ENCODE data around the gene ANKRD7.

Gene ANKRD7, protein sequence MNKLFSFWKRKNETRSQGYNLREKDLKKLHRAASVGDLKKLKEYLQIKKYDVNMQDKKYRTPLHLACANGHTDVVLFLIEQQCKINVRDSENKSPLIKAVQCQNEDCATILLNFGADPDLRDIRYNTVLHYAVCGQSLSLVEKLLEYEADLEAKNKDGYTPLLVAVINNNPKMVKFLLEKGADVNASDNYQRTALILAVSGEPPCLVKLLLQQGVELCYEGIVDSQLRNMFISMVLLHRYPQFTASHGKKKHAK

DNA sequence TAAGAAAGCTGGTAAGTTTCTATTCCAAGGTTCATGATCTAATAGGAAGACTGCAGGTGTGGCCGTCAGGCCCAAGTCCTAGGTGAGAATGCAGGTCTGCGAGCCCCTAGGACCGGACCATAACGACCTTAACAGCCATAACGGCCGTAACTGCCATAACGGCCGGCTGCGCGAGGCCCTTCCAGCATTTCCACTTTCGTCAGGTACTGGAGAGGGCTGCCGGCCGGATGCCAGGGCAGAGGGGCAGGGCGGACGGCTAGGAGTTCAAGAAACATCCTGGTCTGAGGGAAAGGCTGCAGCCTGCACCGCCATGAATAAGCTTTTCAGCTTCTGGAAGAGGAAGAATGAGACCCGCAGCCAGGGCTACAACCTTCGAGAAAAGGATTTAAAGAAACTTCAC, at the start of gene ANKRD7:
ANKRD7 (plus strand) TSS at position 184 of the 400 bp plus-strand sequence; CDS start at position 311, 127 bp downstream.
- no peak for DNase-seq (ENCODE audit: low read depth)

DNA sequence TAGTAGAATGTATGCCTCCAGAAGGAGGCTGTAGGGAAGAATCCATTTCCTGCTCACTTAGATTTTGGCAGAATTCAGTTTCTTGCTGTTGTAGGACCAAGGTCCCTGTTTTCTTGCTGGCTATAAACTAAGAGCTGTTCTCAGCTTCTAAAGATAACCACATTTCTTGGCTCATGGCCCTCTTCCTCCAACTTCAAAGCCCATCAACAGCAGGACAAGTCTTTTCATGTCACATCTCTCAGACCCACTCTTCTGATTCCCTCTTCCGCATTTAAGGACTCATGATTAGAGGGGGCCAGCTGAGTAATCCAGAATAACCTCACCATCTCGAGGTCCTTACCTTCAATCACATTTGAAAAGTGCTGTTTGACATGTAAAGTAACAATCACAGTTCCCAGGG, 48.8 kb upstream of the ANKRD7 start:
- no peak for DNase-seq (ENCODE audit: low read depth)

DNA sequence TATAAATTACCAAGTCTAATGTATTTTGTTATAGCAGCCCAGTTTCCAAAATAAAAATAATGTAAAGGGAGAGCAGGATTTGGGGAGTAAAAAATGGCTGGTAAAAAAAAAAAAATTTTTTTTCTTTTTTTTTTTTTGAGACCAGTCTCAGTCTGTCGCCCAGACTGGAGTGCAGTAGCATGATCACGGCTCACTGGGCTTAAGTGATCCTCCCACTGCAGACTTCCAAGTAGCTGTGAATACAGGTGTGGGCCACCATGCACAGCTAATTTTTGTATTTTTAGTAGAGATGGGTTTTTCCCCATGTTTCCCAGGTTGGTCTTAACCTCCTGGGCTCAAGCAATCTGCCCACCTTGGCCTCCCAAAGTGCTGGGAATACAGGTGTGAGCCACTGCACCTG, 45.3 kb upstream of the ANKRD7 start:
- DNase-seq (ENCODE audit: low read depth), result no peak

DNA sequence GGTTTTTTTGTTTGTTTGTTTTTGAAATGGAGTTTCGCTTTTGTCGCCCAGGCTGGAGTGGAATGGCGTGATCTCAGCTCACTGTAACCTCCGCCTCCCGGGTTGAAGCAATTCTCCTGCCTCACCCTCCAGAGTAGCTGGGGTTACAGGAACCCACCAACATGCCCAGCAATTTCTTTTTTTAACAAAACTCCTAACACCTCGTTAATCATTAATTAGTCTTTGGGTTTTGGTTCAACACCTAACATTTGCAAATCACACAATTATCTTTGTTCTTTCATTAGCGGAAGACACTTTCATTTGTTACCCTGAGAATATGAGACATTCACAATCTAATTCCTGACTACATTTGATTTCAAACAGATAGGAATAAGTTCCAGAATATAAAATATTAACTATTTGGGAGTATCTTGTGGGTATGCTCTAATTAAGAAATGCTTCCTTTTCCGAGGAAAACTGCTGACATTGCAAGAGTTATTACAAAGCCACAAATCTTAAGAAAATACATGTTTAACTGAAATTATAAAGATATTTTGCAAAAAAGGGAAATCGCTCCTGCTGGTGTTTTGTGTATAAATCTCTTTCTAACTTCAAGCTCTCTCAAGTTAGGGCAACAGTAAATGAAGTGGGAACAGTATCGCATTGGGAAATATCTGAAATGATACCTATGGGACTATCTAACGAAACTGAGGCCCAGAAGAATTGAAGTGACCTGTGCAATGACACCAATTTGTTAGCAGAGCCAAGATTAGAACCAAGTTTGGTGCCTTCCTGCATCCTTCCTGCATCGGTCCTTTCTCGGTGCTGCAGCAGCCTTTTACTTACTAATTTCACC, 41.7 kb upstream of the ANKRD7 start:
- peak; percentile 20 for DNase-seq (ENCODE audit: low read depth)

DNA sequence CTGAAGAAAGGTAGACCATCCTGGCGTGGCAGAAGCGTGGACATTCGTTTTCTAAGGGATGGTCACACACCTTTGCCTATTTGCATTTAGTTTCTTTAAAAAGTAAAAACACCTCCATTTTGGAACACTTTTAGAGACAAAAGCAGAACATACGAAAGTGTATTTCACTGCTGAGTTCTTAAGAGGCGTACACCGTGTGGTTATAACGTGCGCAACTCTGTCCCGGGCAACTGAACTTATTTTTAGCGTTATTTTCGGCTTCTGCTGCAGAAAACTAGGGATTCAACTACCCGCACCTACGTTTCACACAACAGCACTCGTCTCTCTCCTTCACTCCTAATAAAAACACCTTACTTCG, 41.1 kb upstream of the ANKRD7 start:
- DNase-seq (ENCODE audit: low read depth), result no peak

DNA sequence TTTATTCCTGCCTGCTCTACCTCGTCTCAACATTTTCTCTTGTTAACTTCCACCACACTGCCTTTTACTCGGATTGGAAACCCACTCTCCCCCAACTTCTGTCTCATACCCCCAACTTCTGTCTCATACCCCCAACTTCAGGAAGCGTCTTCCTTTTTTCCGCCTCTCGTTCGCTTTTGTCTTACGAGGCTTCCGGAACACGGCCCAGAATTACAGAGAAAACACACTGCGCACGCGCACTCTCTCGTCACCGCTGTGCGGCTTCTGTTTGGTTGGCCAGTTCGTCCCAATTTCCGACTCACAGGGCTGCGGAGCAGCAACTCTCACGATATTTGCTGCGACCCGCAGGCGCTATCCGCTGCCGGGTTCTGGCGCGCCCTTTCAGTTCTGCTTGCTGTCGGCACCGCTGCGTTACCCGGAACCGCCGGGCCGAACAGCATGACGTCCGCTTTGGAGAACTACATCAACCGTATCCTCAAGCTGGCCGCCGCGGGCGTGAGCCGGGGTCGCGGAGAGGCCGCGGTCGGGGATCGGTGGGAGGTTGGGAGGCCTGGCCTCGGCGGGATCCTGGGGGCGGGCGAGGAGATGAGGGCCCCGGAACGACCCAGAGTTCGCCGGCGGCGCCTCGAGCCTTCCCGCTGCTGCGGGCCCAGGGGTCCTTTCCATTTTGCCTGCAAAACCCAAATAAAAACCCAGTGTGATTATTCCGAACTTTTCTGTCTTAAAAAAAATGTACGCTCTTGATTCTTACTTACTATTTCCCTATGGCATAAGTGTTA, 40.5 kb upstream of the ANKRD7 start, which contains the start of gene LSM8:
LSM8 (plus strand) TSS at position 379 of the 779 bp plus-strand sequence; CDS start at position 439, 60 bp downstream.
- DNase-seq (ENCODE audit: low read depth), result peak; percentile 99

DNA sequence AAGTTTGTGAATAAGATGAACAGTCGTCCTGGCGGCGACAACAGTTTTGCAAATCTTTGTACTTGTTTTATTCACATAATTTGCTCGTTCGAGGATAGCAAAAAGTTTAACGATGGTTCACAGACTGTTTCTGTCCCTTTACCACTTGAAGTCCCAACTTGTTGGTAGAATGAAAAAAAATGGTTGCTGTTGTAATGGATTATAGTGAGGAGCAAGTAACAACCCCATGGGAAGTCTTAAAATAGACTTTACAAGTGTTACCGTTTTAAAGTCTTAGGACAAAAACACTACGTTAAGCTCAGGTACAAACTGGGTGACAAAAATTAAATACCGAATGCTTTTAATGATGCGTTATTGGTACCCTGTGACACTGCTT, 40.0 kb upstream of the ANKRD7 start:
- peak; percentile 14 for DNase-seq (ENCODE audit: low read depth)

DNA sequence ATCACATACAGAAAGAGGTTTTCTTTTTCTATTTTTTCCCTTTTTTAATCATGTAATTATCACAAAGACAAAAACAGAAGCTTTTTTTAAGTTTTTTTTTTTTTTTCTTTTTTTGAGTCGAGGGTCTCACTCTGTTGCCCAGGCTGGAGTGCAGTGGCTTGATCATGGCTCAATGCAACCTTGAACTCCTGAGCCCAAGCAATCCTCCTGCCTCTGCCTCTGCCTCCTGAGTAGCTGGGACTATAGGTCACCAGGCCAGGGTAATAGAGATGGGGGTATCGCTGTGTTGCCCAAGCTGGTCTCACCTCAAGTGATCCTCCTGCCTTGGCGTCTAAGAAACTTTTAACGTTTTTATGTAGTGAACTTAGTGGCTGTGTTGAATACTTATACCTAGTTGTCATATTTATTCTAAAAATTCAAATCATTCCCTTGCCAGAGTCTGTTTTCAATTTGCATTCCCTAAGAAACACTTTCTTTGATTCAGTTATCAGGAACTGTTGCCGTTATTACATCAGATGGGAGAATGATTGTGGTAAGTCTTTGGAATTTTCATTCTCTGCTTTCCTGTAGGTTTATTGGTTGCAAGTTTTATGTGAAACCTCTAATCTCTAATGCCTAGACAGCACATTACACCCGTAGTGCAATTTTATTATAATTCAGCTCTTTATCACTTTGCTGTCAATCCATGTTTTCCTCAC, 39.2 kb upstream of the ANKRD7 start:
- DNase-seq (ENCODE audit: low read depth), result peak; percentile 75

DNA sequence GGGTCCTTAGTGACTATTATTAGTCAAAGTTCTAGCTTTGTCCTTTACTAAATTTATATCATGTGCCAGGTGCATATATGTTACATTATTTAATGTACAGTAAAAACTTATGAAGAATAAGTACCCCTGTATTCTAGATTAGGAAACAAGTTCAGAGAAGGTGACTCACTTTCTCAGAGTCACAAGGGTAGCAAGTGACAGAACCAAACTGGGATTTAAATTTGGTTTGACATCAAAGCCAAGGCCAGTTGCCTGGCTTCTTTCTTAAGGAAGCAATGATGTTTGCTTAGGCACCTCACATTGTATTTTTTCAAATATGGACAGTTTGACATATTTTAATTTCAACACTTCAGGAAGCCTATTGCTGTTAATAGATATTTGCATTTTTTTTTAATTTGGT, 38.0 kb upstream of the ANKRD7 start:
- no peak for DNase-seq (ENCODE audit: low read depth)

DNA sequence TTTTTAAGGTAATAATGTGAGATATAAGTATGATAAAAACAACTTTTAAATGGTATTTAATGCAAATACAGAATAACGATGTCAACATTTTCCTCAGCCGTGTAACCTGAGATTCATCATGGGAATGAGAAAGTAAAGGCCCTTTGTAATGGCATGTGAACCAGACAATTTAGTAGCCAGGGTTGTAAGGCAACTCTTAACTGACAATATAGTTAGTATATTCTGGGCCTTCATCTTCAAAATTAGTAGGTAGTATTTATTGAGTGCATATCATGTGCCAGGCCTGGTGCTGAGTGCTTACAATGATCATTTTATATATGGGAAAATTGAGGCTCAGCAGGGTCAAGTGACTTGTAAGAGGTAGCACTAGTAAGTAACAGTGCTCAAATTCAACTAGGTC, 29.9 kb upstream of the ANKRD7 start:
- DNase-seq (ENCODE audit: low read depth), result no peak

DNA sequence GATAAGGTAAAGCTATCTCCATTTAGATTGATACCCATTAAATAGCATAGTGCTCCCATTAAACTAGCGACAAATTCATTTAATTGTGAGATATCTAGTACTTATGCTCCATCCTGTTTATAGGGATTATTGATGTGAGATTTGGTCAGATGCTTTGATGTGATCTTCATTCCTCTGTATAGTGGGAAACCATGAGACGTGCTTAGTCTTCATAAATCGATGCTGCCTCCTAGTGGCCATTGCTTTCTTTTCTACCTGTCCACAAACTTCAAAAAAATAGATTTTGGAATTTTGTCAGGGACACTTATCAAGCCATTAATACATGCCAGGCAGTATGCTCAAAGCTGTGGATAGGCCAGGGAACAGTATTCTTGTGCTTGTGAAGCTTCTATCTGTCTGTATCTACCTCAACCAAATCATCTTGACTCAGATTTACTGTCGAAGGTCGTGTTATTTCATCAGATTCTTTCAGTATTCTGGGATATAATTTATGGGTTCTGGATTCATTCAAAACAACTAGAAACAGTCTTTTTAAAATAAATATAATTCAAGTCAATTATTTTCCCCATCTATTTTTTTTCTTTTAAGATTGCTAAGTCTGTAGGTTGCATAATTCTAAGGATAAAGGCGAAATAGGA, 28.5 kb upstream of the ANKRD7 start:
- DNase-seq (ENCODE audit: low read depth), result peak; percentile 66

DNA sequence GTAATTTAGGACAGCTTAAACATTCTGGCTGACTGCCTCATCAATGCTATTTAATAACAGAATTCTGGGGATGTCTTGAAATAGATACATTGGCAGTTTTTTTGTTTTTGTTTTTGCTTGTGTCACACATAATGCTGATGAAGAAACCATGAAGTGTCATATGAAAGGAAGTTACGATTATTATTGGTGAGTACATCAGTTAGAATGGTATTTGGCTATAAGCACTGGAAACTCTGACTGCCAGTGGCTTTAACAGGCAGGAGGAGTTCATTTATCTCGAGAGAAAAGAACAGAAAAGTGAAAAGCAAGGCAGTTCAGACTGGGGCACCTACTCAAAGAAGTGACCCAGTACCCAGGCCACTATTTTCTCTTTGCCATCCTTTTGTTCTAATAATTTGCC, 22.4 kb upstream of the ANKRD7 start:
- no peak for DNase-seq (ENCODE audit: low read depth)

DNA sequence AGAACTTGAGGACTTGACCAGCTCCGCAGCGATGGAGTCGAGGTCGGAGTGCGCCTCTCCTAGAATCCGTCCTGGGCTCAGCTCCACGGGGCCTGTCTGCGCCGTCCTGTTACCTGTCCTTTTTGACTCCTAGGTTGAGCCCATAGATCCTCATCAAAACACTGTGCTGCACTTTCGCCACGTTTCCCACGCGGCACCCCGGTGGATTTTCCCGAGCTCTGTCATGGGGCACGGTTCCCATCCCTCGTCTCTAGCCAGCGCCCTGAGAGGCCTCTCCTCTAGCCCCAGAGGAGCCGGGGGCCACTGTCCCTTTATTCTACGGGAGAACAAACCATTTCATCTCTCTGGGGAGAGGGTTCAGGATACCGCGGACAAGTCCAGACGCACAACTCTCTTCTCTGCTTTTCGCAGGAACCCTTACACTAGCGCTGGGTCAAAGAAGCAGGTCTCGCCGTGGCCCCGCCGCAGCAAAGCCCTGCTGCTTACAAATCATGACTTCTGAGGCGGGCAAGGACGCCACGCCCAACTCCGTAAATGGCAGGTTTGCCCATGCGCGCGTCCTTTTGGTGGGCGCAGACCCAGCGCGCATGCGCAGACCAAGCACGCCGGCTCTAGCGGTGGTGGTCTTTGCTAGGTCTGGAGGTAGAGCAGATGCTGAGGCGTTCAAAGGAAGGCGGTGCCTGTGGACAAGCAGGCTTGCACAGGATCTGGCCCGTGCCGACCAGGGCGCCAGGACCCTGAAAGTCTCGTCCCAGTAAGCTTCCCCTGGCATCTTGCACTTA, 10.3 kb upstream of the ANKRD7 start:
- peak; percentile 78 for DNase-seq (ENCODE audit: low read depth)

DNA sequence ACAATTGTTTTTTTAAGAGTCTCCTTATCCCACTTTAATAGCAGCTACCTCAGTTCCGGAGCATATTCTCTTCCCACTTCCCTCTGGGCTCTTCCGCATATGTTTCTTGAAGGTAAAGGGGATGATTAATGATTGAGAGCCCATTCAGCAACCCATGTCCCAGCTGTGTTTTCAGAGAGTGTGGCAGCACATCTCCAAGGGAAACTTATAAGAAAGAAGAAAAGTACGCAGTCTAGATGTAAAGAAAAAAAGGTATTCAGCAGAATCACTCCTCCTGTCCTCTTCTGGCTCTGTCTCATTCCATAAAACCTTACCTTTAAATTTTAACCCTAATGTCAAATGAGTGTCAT, 9.7 kb upstream of the ANKRD7 start:
- DNase-seq (ENCODE audit: low read depth), result no peak

DNA sequence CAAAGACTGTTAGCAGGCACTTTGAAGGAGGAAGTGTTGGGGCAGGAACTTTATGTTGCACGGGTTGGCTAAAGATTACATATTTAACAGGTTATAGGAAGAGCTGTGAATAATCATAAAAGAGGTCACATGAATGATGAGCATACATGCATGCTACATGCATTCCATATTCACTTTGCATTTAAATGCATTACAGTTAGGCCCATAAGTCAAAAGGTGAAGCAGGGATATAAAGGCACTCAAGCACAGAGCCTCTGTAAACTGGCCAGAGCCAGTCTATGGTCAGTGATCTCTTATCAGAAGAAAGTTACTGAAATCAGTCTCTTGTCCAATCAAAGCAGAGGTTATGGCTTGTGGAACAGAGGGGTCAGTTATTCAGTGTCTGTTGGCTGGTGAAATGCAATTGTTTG, 7.3 kb upstream of the ANKRD7 start:
- DNase-seq (ENCODE audit: low read depth), result no peak

DNA sequence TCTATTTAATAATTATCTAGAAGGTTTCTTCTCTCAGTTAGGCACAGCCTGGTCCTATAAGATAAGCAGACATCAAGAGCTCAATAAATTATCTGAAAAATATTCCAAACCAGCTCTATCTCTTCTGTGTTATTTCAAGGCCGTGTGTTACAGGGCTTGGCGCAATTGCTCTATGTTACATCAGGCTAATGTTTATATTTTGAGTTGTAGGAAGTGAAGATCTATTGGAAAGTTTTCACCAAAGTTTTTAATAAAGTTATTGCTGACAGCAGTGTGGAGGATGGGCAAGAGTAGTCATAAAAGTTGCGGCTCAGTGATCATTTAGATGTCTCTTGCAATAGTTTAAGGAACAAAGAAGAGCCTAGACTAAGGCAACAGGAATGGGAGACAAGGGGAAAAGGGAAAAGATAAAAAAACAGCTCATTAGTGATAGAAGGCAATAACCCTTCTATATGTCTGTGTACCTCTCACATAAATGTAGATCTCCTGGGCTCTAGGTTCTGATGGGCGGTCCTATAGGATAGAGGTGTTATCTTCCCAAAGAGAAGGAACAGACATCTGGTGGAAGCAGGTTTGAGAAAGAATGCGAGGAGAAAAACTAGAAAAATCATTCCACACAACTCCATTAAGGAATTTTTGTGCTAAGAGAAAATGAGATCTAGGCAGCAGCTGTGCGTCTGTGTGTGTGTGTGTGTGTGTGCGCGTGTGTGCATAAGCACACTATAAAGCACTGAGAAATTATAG, 5.9 kb upstream of the ANKRD7 start:
- no peak for DNase-seq (ENCODE audit: low read depth)

DNA sequence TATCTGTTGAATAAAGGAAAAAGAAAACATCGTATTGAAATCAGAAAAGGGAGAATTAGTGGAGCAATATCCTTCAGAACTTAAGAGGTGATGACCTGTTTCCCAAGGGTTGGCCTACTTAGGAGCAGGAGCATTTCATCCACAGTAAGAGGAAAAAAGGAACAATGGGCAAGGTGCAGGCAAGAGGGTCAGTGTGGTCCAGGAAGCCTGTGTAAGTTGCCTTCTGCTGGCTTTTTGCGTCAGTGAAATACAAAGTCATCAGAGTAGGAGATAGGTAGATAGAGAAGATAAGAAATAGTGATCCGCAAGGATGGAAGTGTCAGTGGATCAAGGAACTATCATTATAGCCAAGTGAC, 5.4 kb upstream of the ANKRD7 start:
- DNase-seq (ENCODE audit: low read depth), result no peak

DNA sequence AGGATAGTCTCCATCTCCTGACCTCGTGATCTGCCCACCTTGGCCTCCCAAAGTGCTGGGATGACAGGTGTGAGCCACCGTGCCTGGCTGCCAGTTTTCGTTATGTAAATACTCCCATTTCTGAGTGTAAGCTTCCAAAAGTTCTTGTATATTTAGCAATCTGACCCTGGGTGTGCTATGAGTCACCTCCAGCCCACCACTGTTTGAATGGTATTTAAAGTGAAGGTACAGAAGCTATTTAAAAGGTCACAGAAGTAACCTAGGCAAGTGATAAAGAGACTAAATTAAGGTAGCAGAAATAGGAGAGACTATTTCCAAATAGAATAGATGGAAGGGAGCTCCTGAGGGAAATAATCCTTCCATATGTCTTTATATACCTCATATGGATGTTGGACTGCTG, 3.9 kb upstream of the ANKRD7 start:
- DNase-seq (ENCODE audit: low read depth), result no peak

DNA sequence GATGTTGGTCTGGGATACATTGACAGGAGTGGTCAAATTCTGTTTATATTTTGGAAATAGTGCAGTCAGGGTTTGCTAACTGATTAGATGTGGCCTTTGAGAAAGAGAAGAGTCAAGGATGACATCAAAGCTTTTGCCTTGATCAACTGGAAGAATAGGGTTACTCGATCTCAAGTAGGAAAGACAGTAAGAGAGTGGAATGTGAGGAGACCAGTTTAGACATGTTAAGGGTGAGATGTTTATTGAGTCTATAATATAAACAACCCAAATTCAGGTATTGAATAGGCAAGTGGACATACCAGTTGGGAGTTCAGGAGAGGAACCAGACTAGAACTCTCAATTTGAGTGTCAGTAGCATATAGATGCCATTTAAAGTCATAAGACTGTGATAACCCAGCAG, 1.9 kb upstream of the ANKRD7 start:
- DNase-seq (ENCODE audit: low read depth), result no peak

DNA sequence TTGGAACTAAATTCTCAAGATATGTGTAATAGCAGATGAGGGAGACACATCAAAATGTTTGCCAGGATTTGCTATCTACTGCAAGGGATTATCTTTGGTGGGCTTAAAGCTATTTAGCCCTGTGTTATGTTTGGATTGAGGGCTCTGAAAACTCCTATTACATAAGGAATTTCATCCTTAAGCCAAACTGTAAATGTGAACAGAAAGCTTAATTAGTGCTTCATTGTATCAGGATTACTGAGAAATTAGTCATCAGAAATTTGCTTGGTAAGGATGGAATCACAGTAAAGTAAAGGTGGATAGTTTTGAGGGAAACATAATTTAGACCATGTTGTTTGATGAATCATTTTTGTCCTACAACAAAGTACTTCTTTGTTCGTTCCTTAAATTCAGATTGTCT, 8.3 kb downstream of the ANKRD7 start:
- no peak for DNase-seq (ENCODE audit: low read depth)

Data from EH (cell line).